Ovary (tissue), 9 donors: ENCODE measurements around the gene SERTAD4. TPM values are rescaled to one million over a fixed set of nuclear protein-coding genes. Genes with fewer than 3 reads are reported as not detected.

Source experiments
- DNase-seq, 5 donors: peaks; one replicate each; pipeline ENCODE4 v3.0.0-alpha.2; 2019 to 2020
- H3K27ac ChIP-seq, 2 donors: fragments of 200-600 bp; one replicate each; pipeline versions ENCODE4 v1.5.1 to v1.8.0; 2019 to 2022
- H3K27me3 ChIP-seq: fragments of 200-600 bp; one replicate; pipeline ENCODE4 v1.8.0; 2022
- H3K36me3 ChIP-seq: fragments of 200-600 bp; sonication (generic); one replicate; pipeline ENCODE4 v1.5.1; 2019
- H3K4me1 ChIP-seq: one replicate; pipeline ENCODE4 v1.8.1; 2013; ENCODE audit warnings: mild to moderate bottlenecking, moderate library complexity; ENCODE audit not compliant: insufficient read depth
- H3K4me3 ChIP-seq: fragments of 200-600 bp; sonication (generic); one replicate; pipeline ENCODE4 v1.5.1; 2017
- H3K9me3 ChIP-seq, 2 donors: fragments of 200-600 bp in 1 of 2; sonication (generic) in 1 of 2; one replicate each; pipeline versions ENCODE4 v1.5.1 to v1.8.1; 2013 to 2019; ENCODE audit warnings: mild to moderate bottlenecking in 1 of 2, moderate library complexity in 1 of 2
- CTCF ChIP-seq, 3 donors: fragments of 450-650 bp in 2 of 3; fragments of 200-600 bp in 1 of 3; IDR thresholded peaks; one replicate each; pipeline versions ENCODE4 v1.5.1 to v1.8.0; 2016 to 2022; ENCODE audit warnings: antibody characterized with exemption in 3 of 3, mild to moderate bottlenecking in 1 of 3
- EP300 ChIP-seq: sonication (generic); formaldehyde crosslinking; IDR thresholded peaks from one replicate; pipeline ENCODE4 v1.6.1; 2017; ENCODE audit warnings: antibody characterized with exemption
- POLR2A ChIP-seq: fragments of 450-650 bp; IDR thresholded peaks from one replicate; pipeline ENCODE4 v1.6.1; 2017; ENCODE audit warnings: antibody characterized with exemption, mild to moderate bottlenecking, moderate library complexity
- WGBS, 3 donors: extraction: QIAGEN DNeasy Blood & Tissue Kit in 1 of 3; methylation state at CpG; one replicate each; pipeline versions ENCODE4 v1.1.5 to v1.1.7; 2013 to 2017; 5-methylcytosine and 5-hydroxymethylcytosine counted together
- intact Hi-C, 4 donors: fragments of 100-400 bp; cut with DNase I; formaldehyde crosslinking; loops; one replicate each; pipeline versions ENCODE4 v1.11.0 to v1.15.1; 2022 to 2023
- polyA plus RNA-seq, 2 donors: library from polyadenylated mRNA; stranded (reverse); fragments of 200-250 nt in 1 of 2; fragments of 350-450 nt in 1 of 2; fragmentation: Illumina TruSeq in 1 of 2; extraction: RNeasy Lipid Tissue Mini Kit (QIAGEN cat#74804) in 1 of 2; gene quantifications; one replicate each; pipeline ENCODE4 v1.2.3, GENCODE V29; 2013 to 2014
- total RNA-seq, 7 donors: library from RNA; depleted of rRNA in 2 of 7; stranded (reverse); fragments of >200 nt in 2 of 7; fragmentation: NEBNext Ultra II Directional in 3 of 7; extraction: Animal tissue kit (Norgen Biotek cat#: 25700) in 3 of 7; gene quantifications; one replicate each; pipeline versions ENCODE4 v1.1.0 to v1.2.4, GENCODE V29; 2016 to 2023
- donor health status: DM: no; HTN: no; CAD: no; lungs with moderate emphysema.
- donor health status: DM: no; HTN: no; CAD: no.
- donor health status: Bipolar disorder and iron deficiency.
- donor health status: DM: yes; HTN: yes; CAD: no.
- donor health status: DM: no; HTN: no; CAD: no.
- donor health status: DM: yes; HTN: yes; CAD: no.

The SERTAD4 gene
- total and polyA plus RNA-seq, 9 donors, result 1.8 to 6.5 (median 2.1) TPM

GRCh38 chr1:210250998-210251679 is 18.5 kb downstream of the SERTAD4 start:
- TF ChIP-seq EP300 (no peak), CTCF (IDR thresholded peaks at IDR 0.05) (no peak), POLR2A (no peak)
- no peaks in the 10 kb centered on the region for H3K36me3 ChIP-seq
- H3K4me3 ChIP-seq, result peak overlapping the region; percentile 38
- DNase-seq, result peak; percentile 23 to 60 (median 57)
- no peaks in the 10 kb centered on the region for H3K9me3 ChIP-seq
- no peaks in the 10 kb centered on the region for H3K27me3 ChIP-seq
- H3K27ac ChIP-seq, result no peak overlapping the region
- WGBS, 3 donors, result 1% methylated on average over 29 to 37 of the region's 37 CpGs
- H3K4me1 ChIP-seq, result no peaks in the 10 kb centered on the region
- intact Hi-C loops, result no loop called here

- peak in 1 of 5 donors; percentile 48 for DNase-seq
- Histone ChIP-seq H3K9me3 (no peaks in the 10 kb centered on the region), H3K27me3 (no peaks in the 10 kb centered on the region), H3K4me3 (peak overlapping the region; percentile 38), H3K36me3 (no peaks in the 10 kb centered on the region), H3K27ac (no peak overlapping the region), H3K4me1 (no peaks in the 10 kb centered on the region)
- intact Hi-C loops, result no loop called here
- no peak for TF ChIP-seq POLR2A
- TF ChIP-seq EP300, result no peak
- WGBS, 3 donors, result 33 to 38% (median 36%) methylated on average over 55 to 58 of the region's 58 CpGs
Measured at GRCh38 chr1:210251680-210252490, 19.3 kb downstream of the SERTAD4 start.

- no peaks in the 10 kb centered on the region for H3K36me3 ChIP-seq
- WGBS, 3 donors, result 65 to 81% (median 68%) methylated on average over 9 to 29 of the region's 29 CpGs
- intact Hi-C loops, result no loop called here
- no peaks in the 10 kb centered on the region for H3K27me3 ChIP-seq
- no peak for DNase-seq
- no peaks in the 10 kb centered on the region for H3K9me3 ChIP-seq
- H3K27ac ChIP-seq, result no peak overlapping the region
- H3K4me3 ChIP-seq, result no peak overlapping the region
- TF ChIP-seq EP300 (no peak), POLR2A (no peak), CTCF (IDR thresholded peaks at IDR 0.05) (no peak)
- H3K4me1 ChIP-seq, result no peaks in the 10 kb centered on the region
Measured at GRCh38 chr1:210252621-210253051, 20.0 kb downstream of the SERTAD4 start.

- H3K9me3 ChIP-seq, result no peaks in the 10 kb centered on the region
- intact Hi-C loops, result no loop called here
- H3K4me1 ChIP-seq, result no peaks in the 10 kb centered on the region
- no peak overlapping the region for H3K4me3 ChIP-seq
- no peaks in the 10 kb centered on the region for H3K27me3 ChIP-seq
- H3K27ac ChIP-seq, result no peak overlapping the region
- DNase-seq, result no peak
- TF ChIP-seq CTCF (IDR thresholded peaks at IDR 0.05) (no peak), POLR2A (no peak), EP300 (no peak)
- no peaks in the 10 kb centered on the region for H3K36me3 ChIP-seq
Measured at GRCh38 chr1:210254298-210254697, 21.7 kb downstream of the SERTAD4 start.
